RPMI8226 (cell line): ENCODE data around the gene SHROOM4.

Experiments used
- DNase-seq: peaks from one replicate; pipeline ENCODE4 v3.0.0-alpha.2; 2015

Gene SHROOM4

GRCh38 chrX:50813843-50814661, at the start of gene SHROOM4:
SHROOM4 (minus strand) TSS chrX:50814194; CDS start chrX:50814018, 176 bp downstream.
- DNase-seq, result no peak

- no peak for DNase-seq
Measured at GRCh38 chrX:50863471-50863870, 49.5 kb upstream of the SHROOM4 start.

GRCh38 chrX:50860518-50860917, 46.5 kb upstream of the SHROOM4 start:
- no peak for DNase-seq

GRCh38 chrX:50858548-50858947, 44.6 kb upstream of the SHROOM4 start:
- DNase-seq, result no peak

- no peak for DNase-seq
Measured at GRCh38 chrX:50853399-50853798, 39.4 kb upstream of the SHROOM4 start.

GRCh38 chrX:50852524-50852923, 38.5 kb upstream of the SHROOM4 start:
- no peak for DNase-seq

- no peak for DNase-seq
Measured at GRCh38 chrX:50842221-50842620, 28.2 kb upstream of the SHROOM4 start.

- no peak for DNase-seq
Measured at GRCh38 chrX:50839730-50840129, 25.7 kb upstream of the SHROOM4 start.

GRCh38 chrX:50838820-50839600, 25.0 kb upstream of the SHROOM4 start:
- DNase-seq, result no peak

GRCh38 chrX:50827996-50828395, 14.0 kb upstream of the SHROOM4 start:
- no peak for DNase-seq

GRCh38 chrX:50825825-50826224, 11.8 kb upstream of the SHROOM4 start:
- DNase-seq, result no peak

- DNase-seq, result no peak
Measured at GRCh38 chrX:50818986-50819385, 5.0 kb upstream of the SHROOM4 start.

- no peak for DNase-seq
Measured at GRCh38 chrX:50815120-50815519, 1.1 kb upstream of the SHROOM4 start.

- no peak for DNase-seq
Measured at GRCh38 chrX:50814701-50815100, 707 bp upstream of the SHROOM4 start.

- no peak for DNase-seq
Measured at GRCh38 chrX:50812995-50813842, 775 bp downstream of the SHROOM4 start.

- no peak for DNase-seq
Measured at GRCh38 chrX:50805276-50805675, 8.7 kb downstream of the SHROOM4 start.

GRCh38 chrX:50801135-50801534, 12.9 kb downstream of the SHROOM4 start:
- no peak for DNase-seq

GRCh38 chrX:50799531-50799961, 14.4 kb downstream of the SHROOM4 start:
- no peak for DNase-seq

- DNase-seq, result no peak
Measured at GRCh38 chrX:50798783-50799182, 15.2 kb downstream of the SHROOM4 start.

GRCh38 chrX:50787099-50787498, 26.9 kb downstream of the SHROOM4 start:
- DNase-seq, result no peak

GRCh38 chrX:50780144-50780543, 33.9 kb downstream of the SHROOM4 start:
- no peak for DNase-seq

GRCh38 chrX:50779694-50780093, 34.3 kb downstream of the SHROOM4 start:
- DNase-seq, result no peak

- DNase-seq, result no peak
Measured at GRCh38 chrX:50778272-50778671, 35.7 kb downstream of the SHROOM4 start.
